ENCODE measurements around the gene WEE1.

The WEE1 gene

GRCh38 chr11:9609841-9610240 lies 36.4 kb downstream of the WEE1 start:
- no peak for TF ChIP-seq CTCF (IDR thresholded peaks at IDR 0.05; ENCODE audit: unreplicated experiment in 3 of 3)
- Mint-ChIP-seq H3K4me1 (peaks cover 12% of the 10 kb centered on the region), H3K36me3 (ENCODE audit: low read depth) (no peaks in the 10 kb centered on the region), H3K27me3 (ENCODE audit: low read depth) (peaks cover 5% of the 10 kb centered on the region), H3K9me3 (no peaks in the 10 kb centered on the region), H3K27ac (no peak overlapping the region), H3K4me3 (no peak overlapping the region)

DNA sequence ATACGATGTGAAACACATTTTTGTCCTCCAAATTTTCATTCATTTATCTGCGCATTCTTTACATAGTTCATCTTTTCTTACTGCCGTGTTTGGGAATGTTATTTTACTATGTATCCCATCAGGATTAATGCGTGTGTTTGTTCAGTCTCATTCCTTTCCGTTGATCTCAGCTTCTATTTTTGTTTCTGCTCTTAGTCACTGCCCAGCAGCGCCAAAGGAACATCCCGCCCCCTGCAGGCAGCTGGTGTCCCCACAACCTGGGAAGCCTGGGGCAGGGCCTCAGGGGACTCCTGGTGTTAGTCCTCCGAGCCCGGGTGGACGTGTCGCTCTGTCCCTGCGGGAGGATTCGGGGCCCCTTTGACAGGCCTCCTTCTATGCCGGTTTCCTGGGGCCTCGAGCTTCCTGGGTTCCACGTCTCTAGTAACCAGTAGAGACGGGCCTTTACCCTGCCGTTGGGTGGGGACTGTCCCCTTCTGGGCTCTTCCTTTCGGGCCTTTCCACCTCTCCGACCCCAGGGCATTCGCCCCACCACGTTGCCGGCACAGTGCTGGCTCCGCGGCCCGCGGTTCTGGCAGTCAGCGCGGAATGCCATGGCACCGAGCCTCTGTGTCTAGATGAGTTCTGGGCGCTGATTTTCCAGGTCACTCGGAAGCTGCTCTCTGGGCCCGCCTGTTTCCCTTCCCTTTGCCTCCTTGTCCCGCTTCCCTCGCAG lies 39.8 kb downstream of the WEE1 start:
- TF ChIP-seq CTCF (IDR thresholded peaks at IDR 0.05; ENCODE audit: unreplicated experiment in 3 of 3): peak; percentile 93 to 96 (median 94)
- Mint-ChIP-seq H3K9me3 (no peaks in the 10 kb centered on the region), H3K27ac (peak overlapping the region; percentile 95 to 96 (median 96)), H3K27me3 (ENCODE audit: low read depth) (no peaks in the 10 kb centered on the region), H3K4me1 (peaks cover 21% of the 10 kb centered on the region), H3K4me3 (peak overlapping the region; percentile 80 to 91 (median 85)), H3K36me3 (ENCODE audit: low read depth) (no peaks in the 10 kb centered on the region)

DNA sequence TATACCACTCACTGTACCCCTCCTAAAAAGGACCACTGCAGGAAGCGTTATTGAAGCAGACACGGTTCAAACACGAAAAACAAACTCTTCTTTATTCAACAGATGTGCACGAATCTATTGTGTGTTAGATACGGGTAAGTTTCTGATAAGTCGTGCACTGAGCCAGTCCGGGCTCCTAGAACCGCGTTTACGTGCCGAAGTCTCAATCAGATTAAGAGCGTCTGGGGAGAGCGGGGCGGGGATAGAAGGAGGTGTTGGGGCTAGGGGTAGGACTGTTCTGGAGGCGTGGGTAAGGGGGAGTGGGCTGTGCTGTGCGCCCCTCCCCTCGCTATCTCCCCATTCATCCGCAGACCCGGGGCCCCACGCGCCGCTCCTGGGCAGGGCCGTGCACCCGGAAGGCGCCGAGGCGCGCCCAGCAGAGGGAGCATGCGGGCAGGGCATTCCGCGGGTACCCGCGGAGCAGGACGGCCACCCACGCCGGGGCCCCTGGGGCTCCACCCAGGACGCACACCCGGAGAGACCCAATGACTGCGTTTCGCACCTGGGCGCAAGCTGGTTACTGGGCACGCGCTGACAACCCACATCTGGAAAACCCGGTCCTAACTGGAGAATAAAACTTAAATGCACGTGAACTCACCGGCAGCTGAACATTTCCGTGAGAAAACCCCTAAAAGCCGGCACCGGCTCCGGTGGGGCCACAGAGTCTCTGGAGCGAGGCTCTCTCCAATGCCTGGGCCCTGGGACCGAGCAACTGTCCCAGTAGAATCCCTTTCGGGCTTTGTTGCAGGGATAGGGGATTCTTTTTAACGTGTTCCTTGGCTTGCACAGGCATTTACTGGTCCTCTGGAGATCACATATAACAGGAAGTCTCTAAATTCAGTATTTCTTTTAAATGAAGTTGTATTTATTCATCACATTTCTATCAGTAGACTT lies 40.6 kb downstream of the WEE1 start:
- peak; percentile 69 to 75 (median 71) for TF ChIP-seq CTCF (IDR thresholded peaks at IDR 0.05; ENCODE audit: unreplicated experiment in 3 of 3)

GRCh38 chr11:9615031-9615451 lies 41.6 kb downstream of the WEE1 start:
- Mint-ChIP-seq H3K27ac (peak overlapping the region; percentile 87 to 96 (median 95)), H3K4me3 (peak overlapping the region; percentile 80 to 86 (median 85)), H3K36me3 (ENCODE audit: low read depth) (no peaks in the 10 kb centered on the region), H3K9me3 (no peaks in the 10 kb centered on the region), H3K4me1 (peaks cover 22% of the 10 kb centered on the region), H3K27me3 (ENCODE audit: low read depth) (no peaks in the 10 kb centered on the region)
- no peak for TF ChIP-seq CTCF (IDR thresholded peaks at IDR 0.05; ENCODE audit: unreplicated experiment in 3 of 3)

More for the DNA sequence above, 40.6 kb downstream of the WEE1 start:
- H3K4me3 Mint-ChIP-seq: peak overlapping the region; percentile 80 to 91 (median 86)
- H3K4me1 Mint-ChIP-seq: peaks cover 22% of the 10 kb centered on the region
- H3K27me3 Mint-ChIP-seq (ENCODE audit: low read depth): no peaks in the 10 kb centered on the region
- no peaks in the 10 kb centered on the region for H3K9me3 Mint-ChIP-seq
- H3K27ac Mint-ChIP-seq: peak overlapping the region; percentile 95 to 96 (median 96)
- no peaks in the 10 kb centered on the region for H3K36me3 Mint-ChIP-seq (ENCODE audit: low read depth)

- peaks cover 22% of the 10 kb centered on the region for H3K4me1 Mint-ChIP-seq
- H3K9me3 Mint-ChIP-seq: no peaks in the 10 kb centered on the region
- no peaks in the 10 kb centered on the region for H3K27me3 Mint-ChIP-seq (ENCODE audit: low read depth)
- no peak for TF ChIP-seq CTCF (IDR thresholded peaks at IDR 0.05; ENCODE audit: unreplicated experiment in 3 of 3)
- peak overlapping the region in 2 of 3 experiments; percentile 20 to 39 for H3K4me3 Mint-ChIP-seq
- no peak overlapping the region for H3K27ac Mint-ChIP-seq
- H3K36me3 Mint-ChIP-seq (ENCODE audit: low read depth): no peaks in the 10 kb centered on the region
Measured at GRCh38 chr11:9616042-9616675, 42.7 kb downstream of the WEE1 start.
